ENCODE data around the gene PALD1.

DNA sequence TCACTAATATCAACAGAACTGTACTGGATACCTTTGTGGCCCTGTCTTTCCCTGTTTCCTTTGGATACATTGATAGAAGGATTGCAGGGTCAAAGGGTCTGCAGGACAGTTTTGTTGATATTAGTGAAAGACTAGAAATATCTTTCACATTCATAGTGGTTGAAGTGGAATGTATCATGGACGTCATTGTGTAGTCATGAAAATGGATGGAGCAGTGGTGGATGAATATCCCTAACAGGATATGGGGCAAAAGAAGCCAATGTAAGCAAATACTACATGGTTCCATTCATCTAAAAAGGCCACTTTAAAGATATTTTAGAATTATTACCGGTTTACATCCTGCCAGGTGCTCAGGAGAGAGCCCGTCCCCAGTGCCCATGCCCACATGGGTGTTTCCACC lies 23.8 kb downstream of the PALD1 start:
- TF ChIP-seq POLR2A (IDR thresholded peaks at IDR 0.05; ENCODE audit: low read depth, low read length), result no peak
- no peak for TF ChIP-seq TAF1 (IDR thresholded peaks at IDR 0.05; ENCODE audit: borderline replicate concordance, low read depth, low read length)

Data from GM12892 (cell line).